Measurements from ENCODE around the gene LRRC52. TPM values are rescaled to one million over a fixed set of nuclear protein-coding genes. Genes with fewer than 3 reads are reported as not detected.

Gene LRRC52
- total RNA-seq, 4 donors from 2014 or later, result not detected

GRCh38 chr1:165539908-165540307 lies 3.9 kb upstream of the LRRC52 start:
- WGBS, 2 donors (ENCODE audit: low coverage in 1 of 2), result 72% methylated on average over 3 of the region's 3 CpGs; no CpG with 5 or more reads in 1 of the 2 donors

DNA sequence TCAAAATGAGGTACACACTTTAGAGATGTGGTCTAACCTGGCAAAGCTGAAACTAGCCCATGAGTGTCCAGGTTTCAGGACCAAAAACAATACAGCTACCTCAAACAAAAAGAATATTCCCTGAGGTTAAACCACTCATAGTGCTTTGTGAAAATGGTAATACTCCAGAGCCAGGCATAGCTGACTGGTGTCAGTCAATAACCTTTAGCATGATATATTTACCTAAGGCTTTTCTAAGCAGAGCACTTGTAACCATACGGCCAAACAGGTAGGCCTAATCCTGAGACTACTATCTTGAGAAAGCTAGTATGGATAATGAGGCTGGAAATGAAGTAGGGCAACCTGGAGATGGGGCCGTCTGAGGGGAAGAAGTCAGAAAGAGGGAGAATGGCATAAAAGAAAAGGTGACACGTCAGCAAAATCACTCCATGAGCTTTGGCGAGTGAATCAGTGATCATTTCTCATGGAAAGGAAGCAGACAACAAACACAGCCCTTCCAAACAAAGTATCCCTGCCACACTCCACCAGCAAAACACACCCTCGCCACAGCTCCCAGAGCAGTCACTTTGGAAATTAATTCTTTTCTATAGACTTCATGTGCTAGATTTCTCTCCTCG lies 1.7 kb upstream of the LRRC52 start:
- WGBS, 2 donors (ENCODE audit: low coverage in 1 of 2), result 80 to 100% methylated on average over 3 to 6 of the region's 6 CpGs
- H3K27me3 ChIP-seq, result no peaks in the 10 kb centered on the region
- intact Hi-C loops (cut with DNase I; ENCODE audit: low total_unique reads) (no loop called here), in situ Hi-C loops (cut with MboI; ENCODE audit: low pct_ligation_motif_present in 1 of 4, low pct_unique_long_range_greater_than_20kb in 1 of 4, low sequenced_read_pairs in 3 of 4) (no loop called here)
- DNase-seq, result no peak
- no peaks in the 10 kb centered on the region for H3K36me3 ChIP-seq
- no peaks in the 10 kb centered on the region for H3K9me3 ChIP-seq
- no peak overlapping the region for H3K4me3 ChIP-seq
- TF ChIP-seq, protein P1, sequence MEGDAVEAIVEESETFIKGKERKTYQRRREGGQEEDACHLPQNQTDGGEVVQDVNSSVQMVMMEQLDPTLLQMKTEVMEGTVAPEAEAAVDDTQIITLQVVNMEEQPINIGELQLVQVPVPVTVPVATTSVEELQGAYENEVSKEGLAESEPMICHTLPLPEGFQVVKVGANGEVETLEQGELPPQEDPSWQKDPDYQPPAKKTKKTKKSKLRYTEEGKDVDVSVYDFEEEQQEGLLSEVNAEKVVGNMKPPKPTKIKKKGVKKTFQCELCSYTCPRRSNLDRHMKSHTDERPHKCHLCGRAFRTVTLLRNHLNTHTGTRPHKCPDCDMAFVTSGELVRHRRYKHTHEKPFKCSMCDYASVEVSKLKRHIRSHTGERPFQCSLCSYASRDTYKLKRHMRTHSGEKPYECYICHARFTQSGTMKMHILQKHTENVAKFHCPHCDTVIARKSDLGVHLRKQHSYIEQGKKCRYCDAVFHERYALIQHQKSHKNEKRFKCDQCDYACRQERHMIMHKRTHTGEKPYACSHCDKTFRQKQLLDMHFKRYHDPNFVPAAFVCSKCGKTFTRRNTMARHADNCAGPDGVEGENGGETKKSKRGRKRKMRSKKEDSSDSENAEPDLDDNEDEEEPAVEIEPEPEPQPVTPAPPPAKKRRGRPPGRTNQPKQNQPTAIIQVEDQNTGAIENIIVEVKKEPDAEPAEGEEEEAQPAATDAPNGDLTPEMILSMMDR (IDR thresholded peaks at IDR 0.05), result no peak
- TF ChIP-seq POLR2AphosphoS5 (IDR thresholded peaks at IDR 0.05) (no peak), EP300 (IDR thresholded peaks at IDR 0.05; ENCODE audit: low read depth) (no peak), POLR2A (IDR thresholded peaks at IDR 0.05) (no peak)
- peaks cover 0 to 3% (median 0%) of the 10 kb centered on the region in 4 donors for H3K4me1 ChIP-seq
- H3K27ac ChIP-seq, result no peak overlapping the region

More at GRCh38 chr1:165539908-165540307, 3.9 kb upstream of the LRRC52 start:
- intact Hi-C loops (cut with DNase I; ENCODE audit: low total_unique reads), result no loop called here
- no peaks in the 10 kb centered on the region for H3K36me3 ChIP-seq
- H3K4me3 ChIP-seq, result no peak overlapping the region
- no peak for DNase-seq
- H3K27ac ChIP-seq, result no peak overlapping the region
- TF ChIP-seq, protein P1 (IDR thresholded peaks at IDR 0.05), result no peak
- TF ChIP-seq POLR2AphosphoS5 (IDR thresholded peaks at IDR 0.05) (no peak), POLR2A (IDR thresholded peaks at IDR 0.05) (no peak)
- no peaks in the 10 kb centered on the region for H3K9me3 ChIP-seq
- no peaks in the 10 kb centered on the region for H3K27me3 ChIP-seq
- in situ Hi-C loops (cut with MboI; ENCODE audit: low pct_ligation_motif_present in 1 of 4, low pct_unique_long_range_greater_than_20kb in 1 of 4, low sequenced_read_pairs in 3 of 4), result no loop called here
- peaks cover 0 to 3% (median 0%) of the 10 kb centered on the region in 4 donors for H3K4me1 ChIP-seq

DNA sequence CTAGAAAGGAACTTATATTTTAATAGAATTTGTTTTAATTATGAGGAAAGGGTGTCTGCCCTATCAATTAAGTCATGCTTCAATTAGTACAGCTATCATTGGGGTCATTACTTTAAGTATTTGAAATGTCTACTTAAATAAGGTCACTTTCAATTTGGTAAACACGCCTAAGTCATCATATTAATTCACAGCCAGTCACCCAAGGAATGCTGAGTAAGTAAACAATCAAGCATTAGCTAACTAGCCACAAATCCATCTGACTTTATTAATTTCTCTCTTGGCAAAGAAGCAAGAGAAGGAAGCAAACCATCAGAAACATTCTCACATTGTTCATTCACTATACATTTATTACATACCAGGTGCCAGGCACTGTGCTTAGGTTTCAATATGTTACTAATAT lies 1.2 kb upstream of the LRRC52 start:
- no peak overlapping the region for H3K27ac ChIP-seq

GRCh38 chr1:165544996-165545395 lies 1.2 kb downstream of the LRRC52 start:
- Histone ChIP-seq H3K27me3 (no peaks in the 10 kb centered on the region), H3K9me3 (no peaks in the 10 kb centered on the region), H3K4me3 (no peak overlapping the region), H3K36me3 (no peaks in the 10 kb centered on the region), H3K27ac (no peak overlapping the region), H3K4me1 (peaks cover 0 to 3% (median 0%) of the 10 kb centered on the region in 4 donors)
- intact Hi-C loops (cut with DNase I; ENCODE audit: low total_unique reads), result no loop called here
- in situ Hi-C loops (cut with MboI; ENCODE audit: low pct_ligation_motif_present in 1 of 4, low pct_unique_long_range_greater_than_20kb in 1 of 4, low sequenced_read_pairs in 3 of 4), result no loop called here
- TF ChIP-seq, protein P1 (IDR thresholded peaks at IDR 0.05), result no peak
- DNase-seq, result no peak

More for the DNA sequence above, 1.2 kb upstream of the LRRC52 start:
- Histone ChIP-seq H3K36me3 (no peaks in the 10 kb centered on the region), H3K9me3 (no peaks in the 10 kb centered on the region), H3K4me3 (no peak overlapping the region), H3K27me3 (no peaks in the 10 kb centered on the region), H3K4me1 (peaks cover 0 to 3% (median 0%) of the 10 kb centered on the region in 4 donors)
- WGBS, 2 donors (ENCODE audit: low coverage in 1 of 2), result 0% methylated on average over 1 of the region's 1 CpG
- no peak for DNase-seq
- intact Hi-C loops (cut with DNase I; ENCODE audit: low total_unique reads), result no loop called here
- TF ChIP-seq, protein P1 (IDR thresholded peaks at IDR 0.05), result no peak
- TF ChIP-seq EP300 (IDR thresholded peaks at IDR 0.05; ENCODE audit: low read depth), result no peak
- no peak for TF ChIP-seq POLR2A (IDR thresholded peaks at IDR 0.05)
- TF ChIP-seq POLR2AphosphoS5 (IDR thresholded peaks at IDR 0.05), result no peak
- in situ Hi-C loops (cut with MboI; ENCODE audit: low pct_ligation_motif_present in 1 of 4, low pct_unique_long_range_greater_than_20kb in 1 of 4, low sequenced_read_pairs in 3 of 4), result no loop called here

Measured in transverse colon (tissue), 4 donors.